Measurements from ENCODE around the gene RIPPLY3.
"Not testable (repeated sequence)": the region's sequence is repeated elsewhere in the genome, so short reads cannot be mapped to it uniquely, and the experiment has no call there.

Gene RIPPLY3

GRCh38 chr21:36981977-36982700 lies 24.4 kb upstream of the RIPPLY3 start:
- no peak for DNase-seq

GRCh38 chr21:36985751-36986594 lies 20.5 kb upstream of the RIPPLY3 start:
- peak; percentile 44 for DNase-seq

GRCh38 chr21:36987845-36988244 lies 18.7 kb upstream of the RIPPLY3 start:
- no peak for DNase-seq

GRCh38 chr21:36988536-36988935 lies 18.0 kb upstream of the RIPPLY3 start:
- no peak for DNase-seq

GRCh38 chr21:36989199-36989698 lies 17.3 kb upstream of the RIPPLY3 start:
- not testable (repeated sequence) for DNase-seq

GRCh38 chr21:36989699-36990507 lies 16.6 kb upstream of the RIPPLY3 start:
- peak; percentile 88 for DNase-seq

- no peak for DNase-seq
Observed at GRCh38 chr21:36990508-36991205, 15.8 kb upstream of the RIPPLY3 start.

- DNase-seq = no peak
Observed at GRCh38 chr21:36992671-36993070, 13.8 kb upstream of the RIPPLY3 start.

- DNase-seq = peak; percentile 42
Observed at GRCh38 chr21:36994501-36995158, 11.9 kb upstream of the RIPPLY3 start.

GRCh38 chr21:36995285-36995684 lies 11.2 kb upstream of the RIPPLY3 start:
- not testable (repeated sequence) for DNase-seq

GRCh38 chr21:36999131-36999898 lies 7.2 kb upstream of the RIPPLY3 start:
- no peak for DNase-seq

GRCh38 chr21:37000381-37000780 lies 6.1 kb upstream of the RIPPLY3 start:
- DNase-seq = no peak

- no peak for DNase-seq
Observed at GRCh38 chr21:37001441-37001840, 5.1 kb upstream of the RIPPLY3 start.

GRCh38 chr21:37002851-37003250 lies 3.7 kb upstream of the RIPPLY3 start:
- DNase-seq = not testable (repeated sequence)

GRCh38 chr21:37003917-37004316 lies 2.6 kb upstream of the RIPPLY3 start:
- DNase-seq = not testable (repeated sequence)

GRCh38 chr21:37005548-37006485 lies 685 bp upstream of the RIPPLY3 start:
- DNase-seq = no peak

- no peak for DNase-seq
Observed at GRCh38 chr21:37008724-37009123, 2.2 kb downstream of the RIPPLY3 start.

- peak; percentile 79 for DNase-seq
Observed at GRCh38 chr21:37009740-37010341, 3.3 kb downstream of the RIPPLY3 start.

GRCh38 chr21:37017951-37018679 lies 11.6 kb downstream of the RIPPLY3 start:
- DNase-seq = no peak

Measured in CD4-positive, alpha-beta T cell treated with Interleukin-12 subunit alpha and Interleukin-12 subunit beta, for 1 hour (primary cell).